Ascending aorta (tissue), 2 donors: ENCODE measurements around the gene RAPSN. TPM values are rescaled to one million over a fixed set of nuclear protein-coding genes. Genes with fewer than 3 reads are reported as not detected.

Source experiments
- DNase-seq, 2 donors: peaks; one replicate each; pipeline ENCODE4 v3.0.0-alpha.2; 2019; ENCODE audit warnings: low spot score in 2 of 2
- H3K27ac ChIP-seq, 2 donors: fragments of 200-600 bp; sonication (generic); one replicate each; pipeline ENCODE4 v1.5.1; 2016 to 2017; ENCODE audit warnings: mild to moderate bottlenecking in 1 of 2
- H3K27me3 ChIP-seq: fragments of 200-600 bp; sonication (generic); one replicate; pipeline ENCODE4 v1.5.1; 2017
- H3K36me3 ChIP-seq, 2 donors: fragments of 200-600 bp; sonication (generic); one replicate each; pipeline ENCODE4 v1.5.1; 2016
- H3K4me1 ChIP-seq, 2 donors: fragments of 200-600 bp; sonication (generic); one replicate each; pipeline ENCODE4 v1.5.1; 2016 to 2017; ENCODE audit warnings: mild to moderate bottlenecking in 1 of 2
- H3K4me3 ChIP-seq, 2 donors: fragments of 200-600 bp; sonication (generic); one replicate each; pipeline ENCODE4 v1.5.1; 2016 to 2017; ENCODE audit warnings: mild to moderate bottlenecking in 1 of 2
- H3K9me3 ChIP-seq, 2 donors: fragments of 200-600 bp; sonication (generic); one replicate each; pipeline ENCODE4 v1.5.1; 2016
- intact Hi-C: fragments of 100-400 bp; cut with DNase I; formaldehyde crosslinking; loops from one replicate; pipeline ENCODE4 v1.15.1; 2023
- total RNA-seq: library from RNA; depleted of rRNA; stranded (reverse); fragments of >200 nt; gene quantifications from one replicate; pipeline ENCODE4 v1.1.0, GENCODE V29; 2016
- TF ChIP-seq, protein P1 (sequence below), 3 experiments: fragments of 200-600 bp in 2 of 3; fragments of 450-650 bp in 1 of 3; sonication (generic) in 2 of 3; IDR thresholded peaks; one replicate each; pipeline ENCODE4 v1.5.1; 2016 to 2019; ENCODE audit warnings: antibody characterized with exemption in 3 of 3, mild to moderate bottlenecking in 1 of 3, moderate library complexity in 1 of 3

Gene RAPSN
- total RNA-seq, result not detected

DNA sequence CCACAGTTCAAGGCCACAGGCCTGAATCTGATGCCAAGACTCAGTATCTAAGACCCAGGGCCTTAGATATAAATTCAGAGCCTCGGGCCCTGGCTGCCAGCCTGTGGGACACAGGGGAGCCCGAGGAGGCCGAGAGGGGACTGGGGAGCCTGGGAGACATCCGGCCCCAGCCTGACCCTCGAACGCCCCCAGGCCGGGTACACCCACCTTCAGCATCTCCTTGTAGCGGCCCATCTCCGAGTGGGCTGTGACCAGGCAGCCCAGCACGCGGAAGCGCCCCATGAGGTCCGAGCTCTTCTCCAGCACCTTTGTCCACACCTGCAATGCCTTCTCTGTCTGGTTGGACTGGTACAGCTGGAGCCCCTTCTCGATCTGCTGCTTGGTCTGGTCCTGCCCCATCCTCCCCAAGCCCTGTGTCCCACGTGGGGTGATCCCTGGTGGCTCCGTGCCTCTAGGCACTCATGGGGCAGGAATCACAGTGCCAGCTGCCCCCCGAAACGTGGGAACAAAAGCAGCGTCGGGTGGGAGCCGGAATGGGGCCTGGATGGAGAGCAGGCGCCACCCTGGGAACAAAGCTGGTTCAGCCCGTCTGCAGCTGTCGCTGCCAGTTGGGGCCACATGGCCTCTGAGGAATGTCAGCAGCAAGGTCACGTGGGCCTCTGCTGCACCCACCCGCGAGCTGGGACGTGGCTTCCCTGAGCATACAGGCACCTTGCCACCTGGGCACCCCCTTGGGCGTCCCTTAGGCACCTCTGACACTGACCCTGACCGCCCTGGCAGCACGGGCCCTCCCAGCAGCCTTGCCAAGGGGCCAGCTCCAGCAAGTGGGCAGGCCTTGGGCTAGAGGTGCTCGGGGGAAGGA is at the start of gene RAPSN:
Gene RAPSN (minus strand): TSS at position 571 of the 862 bp plus-strand sequence. CDS start 172 bp downstream, at position 399.
- H3K27ac ChIP-seq, result no peak within 1 kb of the TSS
- intact Hi-C loops, result no loop called here

DNA sequence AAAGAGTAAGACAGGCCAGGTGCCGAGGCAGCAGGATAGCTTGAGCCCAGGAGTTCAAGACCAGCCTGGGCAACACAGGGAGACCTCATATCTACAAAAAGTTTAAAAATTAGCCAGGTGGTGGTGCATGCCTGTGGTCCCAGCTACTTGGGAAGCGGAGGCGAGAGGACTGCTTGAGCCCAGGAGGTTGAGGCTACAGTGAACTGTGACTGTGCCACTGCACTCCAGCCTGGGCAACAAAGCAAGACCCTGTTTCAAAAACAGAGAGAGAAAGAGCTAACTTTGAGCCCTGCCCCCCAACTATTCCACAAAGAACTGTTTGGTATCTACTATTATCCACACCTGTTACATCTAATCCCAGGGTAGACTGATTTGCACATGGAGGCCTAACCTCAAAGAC is 49.2 kb upstream of the RAPSN start:
- peaks cover 0 to 22% of the 10 kb centered on the region in 2 donors for H3K4me1 ChIP-seq

More for the DNA sequence above, at the start of gene RAPSN:
- no peak within 1 kb of the TSS for H3K4me3 ChIP-seq
- H3K36me3 ChIP-seq, result no peaks in the 10 kb centered on the region
- H3K9me3 ChIP-seq, result no peaks in the 10 kb centered on the region
- H3K27me3 ChIP-seq, result no peaks in the 10 kb centered on the region
- no peaks in the 10 kb centered on the region for H3K4me1 ChIP-seq
- TF ChIP-seq, protein P1, sequence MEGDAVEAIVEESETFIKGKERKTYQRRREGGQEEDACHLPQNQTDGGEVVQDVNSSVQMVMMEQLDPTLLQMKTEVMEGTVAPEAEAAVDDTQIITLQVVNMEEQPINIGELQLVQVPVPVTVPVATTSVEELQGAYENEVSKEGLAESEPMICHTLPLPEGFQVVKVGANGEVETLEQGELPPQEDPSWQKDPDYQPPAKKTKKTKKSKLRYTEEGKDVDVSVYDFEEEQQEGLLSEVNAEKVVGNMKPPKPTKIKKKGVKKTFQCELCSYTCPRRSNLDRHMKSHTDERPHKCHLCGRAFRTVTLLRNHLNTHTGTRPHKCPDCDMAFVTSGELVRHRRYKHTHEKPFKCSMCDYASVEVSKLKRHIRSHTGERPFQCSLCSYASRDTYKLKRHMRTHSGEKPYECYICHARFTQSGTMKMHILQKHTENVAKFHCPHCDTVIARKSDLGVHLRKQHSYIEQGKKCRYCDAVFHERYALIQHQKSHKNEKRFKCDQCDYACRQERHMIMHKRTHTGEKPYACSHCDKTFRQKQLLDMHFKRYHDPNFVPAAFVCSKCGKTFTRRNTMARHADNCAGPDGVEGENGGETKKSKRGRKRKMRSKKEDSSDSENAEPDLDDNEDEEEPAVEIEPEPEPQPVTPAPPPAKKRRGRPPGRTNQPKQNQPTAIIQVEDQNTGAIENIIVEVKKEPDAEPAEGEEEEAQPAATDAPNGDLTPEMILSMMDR (IDR thresholded peaks at IDR 0.05), result no peak
- DNase-seq, result no peak

DNA sequence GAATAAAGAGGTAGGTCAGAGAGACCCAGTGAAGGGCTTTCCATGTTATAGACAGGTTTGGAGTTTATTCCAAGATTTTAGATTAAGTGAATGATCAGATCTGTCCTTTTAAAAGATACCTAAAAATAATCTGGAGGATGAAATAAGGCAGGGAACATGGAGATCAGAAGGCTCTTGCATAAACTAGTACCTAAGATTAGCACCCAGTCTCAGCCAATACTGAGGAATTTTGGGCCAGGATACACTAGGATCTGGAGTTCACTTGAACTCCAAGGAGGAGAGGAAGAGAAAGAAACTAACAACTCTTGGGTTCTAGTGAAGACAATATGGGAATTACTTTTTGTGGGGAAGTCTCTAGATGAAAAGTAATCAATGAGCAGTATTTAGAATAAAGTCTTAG is 47.9 kb upstream of the RAPSN start:
- no peaks in the 10 kb centered on the region for H3K9me3 ChIP-seq
- no peak for DNase-seq
- H3K4me1 ChIP-seq, result peaks cover 0 to 22% of the 10 kb centered on the region in 2 donors
- peaks cover 0 to 8% of the 10 kb centered on the region in 2 donors for H3K36me3 ChIP-seq
- H3K4me3 ChIP-seq, result no peak overlapping the region
- TF ChIP-seq, protein P1 (IDR thresholded peaks at IDR 0.05), result no peak
- H3K27ac ChIP-seq, result no peak overlapping the region
- intact Hi-C loops, result no loop called here
- H3K27me3 ChIP-seq, result no peaks in the 10 kb centered on the region

More for the DNA sequence above, 49.2 kb upstream of the RAPSN start:
- peaks cover 0 to 8% of the 10 kb centered on the region in 2 donors for H3K36me3 ChIP-seq
- H3K9me3 ChIP-seq, result no peaks in the 10 kb centered on the region
- no peak for DNase-seq
- intact Hi-C loops, result no loop called here
- no peak overlapping the region for H3K27ac ChIP-seq
- TF ChIP-seq, protein P1 (IDR thresholded peaks at IDR 0.05), result no peak
- H3K4me3 ChIP-seq, result no peak overlapping the region
- no peaks in the 10 kb centered on the region for H3K27me3 ChIP-seq

DNA sequence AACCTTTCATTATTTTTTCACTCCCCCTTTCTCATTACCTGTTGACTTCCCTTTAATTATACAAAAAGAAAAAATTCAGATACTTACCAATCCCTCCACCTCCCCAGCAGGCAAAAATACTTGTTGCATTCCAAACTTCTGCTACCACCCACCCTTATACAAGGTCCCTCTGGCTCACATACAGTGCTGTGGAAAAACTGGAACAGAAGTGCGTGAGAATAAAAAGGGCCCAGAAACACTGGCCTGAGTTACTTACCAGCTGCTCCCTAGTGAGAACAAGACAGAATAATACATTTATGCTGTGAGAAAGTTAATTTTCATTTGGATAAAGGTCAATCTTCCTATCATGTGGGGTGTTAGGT is 46.9 kb upstream of the RAPSN start:
- Histone ChIP-seq H3K36me3 (peaks cover 0 to 8% of the 10 kb centered on the region in 2 donors), H3K27ac (no peak overlapping the region), H3K4me1 (peaks cover 0 to 22% of the 10 kb centered on the region in 2 donors), H3K4me3 (no peak overlapping the region), H3K27me3 (no peaks in the 10 kb centered on the region), H3K9me3 (no peaks in the 10 kb centered on the region)
- TF ChIP-seq, protein P1 (IDR thresholded peaks at IDR 0.05), result no peak
- intact Hi-C loops, result no loop called here
- no peak for DNase-seq

DNA sequence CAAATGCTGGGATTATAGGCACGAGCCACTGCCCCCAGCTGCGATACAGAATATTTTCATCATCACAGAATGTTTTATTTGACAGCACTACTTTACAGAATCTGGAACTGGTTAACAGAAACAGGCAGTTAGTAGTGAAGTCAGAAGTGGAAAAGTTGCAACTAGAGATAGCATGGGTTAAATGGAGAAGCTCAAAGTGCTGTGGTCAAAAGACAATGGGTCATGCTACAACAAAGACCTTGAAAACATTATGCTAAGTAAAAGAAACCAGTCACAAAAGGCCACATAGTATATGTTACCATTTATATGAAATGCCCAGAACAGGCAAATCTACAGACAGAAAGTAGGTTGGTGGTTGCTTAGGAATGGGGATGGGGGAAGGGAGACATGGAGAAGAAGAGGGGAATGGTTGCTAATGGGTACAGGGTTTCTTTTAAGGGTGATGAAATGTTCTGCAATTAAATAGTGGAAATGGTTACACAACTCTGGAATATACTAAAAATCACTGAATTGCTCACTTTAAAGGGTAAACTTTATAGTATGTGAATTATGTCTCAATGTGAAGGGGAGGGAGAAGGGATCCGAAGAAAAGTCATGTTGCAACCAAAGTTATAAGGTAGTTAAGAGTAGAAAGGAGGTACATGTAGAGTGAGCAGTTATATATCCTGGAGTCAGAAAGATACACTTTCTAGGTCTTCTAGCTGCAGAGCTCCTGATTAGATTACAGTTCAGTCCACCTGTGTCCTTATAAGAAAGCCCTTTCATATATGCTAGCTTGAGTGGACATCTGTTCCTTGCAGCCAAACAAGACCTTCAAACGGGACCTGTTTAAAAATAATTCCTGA is 46.3 kb upstream of the RAPSN start:
- Histone ChIP-seq H3K9me3 (no peaks in the 10 kb centered on the region), H3K27me3 (no peaks in the 10 kb centered on the region), H3K4me3 (no peak overlapping the region), H3K4me1 (peaks cover 0 to 22% of the 10 kb centered on the region in 2 donors), H3K36me3 (peaks cover 0 to 8% of the 10 kb centered on the region in 2 donors), H3K27ac (no peak overlapping the region)
- DNase-seq, result no peak
- intact Hi-C loops, result no loop called here
- TF ChIP-seq, protein P1 (IDR thresholded peaks at IDR 0.05), result no peak
